ENCODE data around the gene GRID2.

Gene GRID2

GRCh38 chr4:92961881-92962280 is 658.1 kb downstream of the GRID2 start:
- no peak for TF ChIP-seq CTCF (conservative IDR thresholded peaks at IDR 0.05; ENCODE audit: low read depth, low read length)
- no peak for DNase-seq (ENCODE audit: low read depth)
- no peak overlapping the region for H3K4me3 ChIP-seq (ENCODE audit: low read length)

GRCh38 chr4:92962831-92963230 is 659.1 kb downstream of the GRID2 start:
- no peak for TF ChIP-seq CTCF (conservative IDR thresholded peaks at IDR 0.05; ENCODE audit: low read depth, low read length)
- H3K4me3 ChIP-seq (ENCODE audit: low read length) = no peak overlapping the region
- no peak for DNase-seq (ENCODE audit: low read depth)

- no peak for TF ChIP-seq CTCF (conservative IDR thresholded peaks at IDR 0.05; ENCODE audit: low read depth, low read length)
Observed at GRCh38 chr4:92968556-92968955, 664.8 kb downstream of the GRID2 start.

GRCh38 chr4:92968996-92969395 is 665.2 kb downstream of the GRID2 start:
- DNase-seq (ENCODE audit: low read depth) = no peak
- no peak overlapping the region for H3K4me3 ChIP-seq (ENCODE audit: low read length)
- no peak for TF ChIP-seq CTCF (conservative IDR thresholded peaks at IDR 0.05; ENCODE audit: low read depth, low read length)

More at GRCh38 chr4:92968556-92968955, 664.8 kb downstream of the GRID2 start:
- DNase-seq (ENCODE audit: low read depth) = no peak
- no peak overlapping the region for H3K4me3 ChIP-seq (ENCODE audit: low read length)

GRCh38 chr4:92969650-92970379 is 666.0 kb downstream of the GRID2 start:
- DNase-seq (ENCODE audit: low read depth) = peak; percentile 95
- H3K4me3 ChIP-seq (ENCODE audit: low read length) = no peak overlapping the region
- no peak for TF ChIP-seq CTCF (conservative IDR thresholded peaks at IDR 0.05; ENCODE audit: low read depth, low read length)

- TF ChIP-seq CTCF (conservative IDR thresholded peaks at IDR 0.05; ENCODE audit: low read depth, low read length) = no peak
- DNase-seq (ENCODE audit: low read depth) = no peak
- H3K4me3 ChIP-seq (ENCODE audit: low read length) = no peak overlapping the region
Observed at GRCh38 chr4:92970996-92971395, 667.2 kb downstream of the GRID2 start.

GRCh38 chr4:92988301-92988700 is 684.5 kb downstream of the GRID2 start:
- TF ChIP-seq CTCF (conservative IDR thresholded peaks at IDR 0.05; ENCODE audit: low read depth, low read length) = no peak
- no peak overlapping the region for H3K4me3 ChIP-seq (ENCODE audit: low read length)

More at GRCh38 chr4:92988301-92988700, 684.5 kb downstream of the GRID2 start:
- DNase-seq (ENCODE audit: low read depth) = no peak

Data from retinal pigment epithelial cell (primary cell).